NCI-H510A treated with DMSO at 0.1 percent for 48 hours (cell line): Measurements from ENCODE around the gene IFNA7.
"Not testable (repeated sequence)": the region's sequence is repeated elsewhere in the genome, so short reads cannot be mapped to it uniquely, and the experiment has no call there.

Experiments
- DNase-seq: peaks from one replicate; lab custom pipeline; 2025; lab: John Stamatoyannopoulos, UW

IFNA7 gene

GRCh38 chr9:21202105-21202504, at the start of gene IFNA7:
Gene IFNA7, minus strand, starts transcription at chr9:21202205. Its CDS starts 40 bp downstream, at chr9:21202165.
- DNase-seq: not testable (repeated sequence)

GRCh38 chr9:21251638-21252037, 49.6 kb upstream of the IFNA7 start:
- DNase-seq: no peak

GRCh38 chr9:21251190-21251589, 49.2 kb upstream of the IFNA7 start:
- DNase-seq: no peak

- DNase-seq: no peak
Observed at GRCh38 chr9:21244836-21245235, 42.8 kb upstream of the IFNA7 start.

GRCh38 chr9:21239911-21240310, 37.9 kb upstream of the IFNA7 start, which contains the start of gene IFNA14:
Gene IFNA14, minus strand, starts transcription at chr9:21240005. Its CDS starts 70 bp downstream, at chr9:21239935.
- DNase-seq: no peak

GRCh38 chr9:21236360-21236714, 34.3 kb upstream of the IFNA7 start:
- not testable (repeated sequence) for DNase-seq

- DNase-seq: not testable (repeated sequence)
Observed at GRCh38 chr9:21235468-21236359, 33.7 kb upstream of the IFNA7 start.

- no peak for DNase-seq
Observed at GRCh38 chr9:21234153-21234687, 32.2 kb upstream of the IFNA7 start.

GRCh38 chr9:21233258-21233657, 31.3 kb upstream of the IFNA7 start:
- no peak for DNase-seq

- DNase-seq: no peak
Observed at GRCh38 chr9:21228122-21228521, 26.1 kb upstream of the IFNA7 start, which contains the start of gene IFNA17. Gene IFNA17, minus strand, starts transcription at chr9:21228222. Its CDS starts 49 bp downstream, at chr9:21228173.

GRCh38 chr9:21217211-21217610, 15.2 kb upstream of the IFNA7 start, which contains the start of gene IFNA16:
Gene IFNA16, minus strand, starts transcription at chr9:21217311. Its CDS starts 6 bp downstream, at chr9:21217305.
- DNase-seq: not testable (repeated sequence)

GRCh38 chr9:21213411-21214326, 11.7 kb upstream of the IFNA7 start:
- not testable (repeated sequence) for DNase-seq

GRCh38 chr9:21212160-21212559, 10.2 kb upstream of the IFNA7 start:
- DNase-seq: not testable (repeated sequence)

- DNase-seq: not testable (repeated sequence)
Observed at GRCh38 chr9:21210782-21211181, 8.8 kb upstream of the IFNA7 start.

GRCh38 chr9:21210311-21210710, 8.3 kb upstream of the IFNA7 start:
- no peak for DNase-seq

- DNase-seq: not testable (repeated sequence)
Observed at GRCh38 chr9:21207043-21207442, 5.0 kb upstream of the IFNA7 start, which contains the start of gene IFNA10. Gene IFNA10, minus strand, starts transcription at chr9:21207143. Its CDS starts 46 bp downstream, at chr9:21207097.

GRCh38 chr9:21205204-21205603, 3.2 kb upstream of the IFNA7 start:
- no peak for DNase-seq

GRCh38 chr9:21194867-21195776, 6.9 kb downstream of the IFNA7 start:
- not testable (repeated sequence) for DNase-seq

- not testable (repeated sequence) for DNase-seq
Observed at GRCh38 chr9:21187487-21187886, 14.5 kb downstream of the IFNA7 start, which contains the start of gene IFNA4. Gene IFNA4, minus strand, starts transcription at chr9:21187587. Its CDS starts 56 bp downstream, at chr9:21187531.
